ENCODE data around the gene AATK.

Gene AATK

GRCh38 chr17:81113158-81113724 is 52.8 kb downstream of the AATK start:
- no peak for DNase-seq (ENCODE audit: low read depth)

GRCh38 chr17:81112450-81112849 is 53.6 kb downstream of the AATK start:
- no peak for DNase-seq (ENCODE audit: low read depth)

- DNase-seq (ENCODE audit: low read depth): no peak
Observed at GRCh38 chr17:81111066-81111465, 55.0 kb downstream of the AATK start.

GRCh38 chr17:81110488-81111040 is 55.5 kb downstream of the AATK start:
- no peak for DNase-seq (ENCODE audit: low read depth)

GRCh38 chr17:81109957-81110356 is 56.1 kb downstream of the AATK start:
- no peak for DNase-seq (ENCODE audit: low read depth)

GRCh38 chr17:81108220-81108619 is 57.8 kb downstream of the AATK start:
- no peak for DNase-seq (ENCODE audit: low read depth)

- DNase-seq (ENCODE audit: low read depth): no peak
Observed at GRCh38 chr17:81106716-81107115, 59.3 kb downstream of the AATK start.

GRCh38 chr17:81103379-81103778 is 62.6 kb downstream of the AATK start:
- DNase-seq (ENCODE audit: low read depth): no peak

- DNase-seq (ENCODE audit: low read depth): no peak
Observed at GRCh38 chr17:81102869-81103268, 63.2 kb downstream of the AATK start.

GRCh38 chr17:81102352-81102751 is 63.7 kb downstream of the AATK start:
- DNase-seq (ENCODE audit: low read depth): no peak

- no peak for DNase-seq (ENCODE audit: low read depth)
Observed at GRCh38 chr17:81101614-81102306, 64.3 kb downstream of the AATK start.

- DNase-seq (ENCODE audit: low read depth): no peak
Observed at GRCh38 chr17:81100668-81101067, 65.4 kb downstream of the AATK start.

GRCh38 chr17:81099888-81100287 is 66.1 kb downstream of the AATK start:
- DNase-seq (ENCODE audit: low read depth): no peak

GRCh38 chr17:81097943-81098308 is 68.1 kb downstream of the AATK start:
- no peak for DNase-seq (ENCODE audit: low read depth)

GRCh38 chr17:81097134-81097942 is 68.7 kb downstream of the AATK start:
- DNase-seq (ENCODE audit: low read depth): peak; percentile 62

GRCh38 chr17:81096741-81097133 is 69.3 kb downstream of the AATK start:
- DNase-seq (ENCODE audit: low read depth): no peak

- DNase-seq (ENCODE audit: low read depth): no peak
Observed at GRCh38 chr17:81095383-81095762, 70.6 kb downstream of the AATK start.

- DNase-seq (ENCODE audit: low read depth): peak; percentile 100
Observed at GRCh38 chr17:81094509-81095382, 71.3 kb downstream of the AATK start.

- no peak for DNase-seq (ENCODE audit: low read depth)
Observed at GRCh38 chr17:81093619-81094508, 72.2 kb downstream of the AATK start.

- DNase-seq (ENCODE audit: low read depth): no peak
Observed at GRCh38 chr17:81092518-81093095, 73.4 kb downstream of the AATK start.

All from GM04504 (cell line).